ENCODE results near the gene FBXW7.

FBXW7 gene

DNA sequence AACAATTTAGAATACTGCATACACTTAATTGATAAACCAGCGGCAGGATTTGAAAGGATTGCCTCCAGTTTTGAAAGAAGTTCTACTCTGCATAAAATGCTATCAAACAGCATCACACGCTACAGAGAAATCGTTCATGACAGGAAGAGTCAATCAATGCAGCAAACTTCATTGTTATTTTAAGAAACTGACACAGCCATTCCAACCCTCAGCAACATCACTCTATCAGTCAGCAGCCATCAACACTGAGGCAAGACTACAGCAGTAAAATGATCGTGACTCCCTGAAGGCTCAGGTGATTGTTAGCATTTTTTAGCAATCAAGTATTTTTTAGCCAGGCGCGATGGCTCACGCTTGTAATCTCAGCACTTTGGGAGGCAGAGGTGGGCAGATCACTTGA, 98.3 kb downstream of the FBXW7 start:
- POLR2A ChIA-PET: no interaction called here

DNA sequence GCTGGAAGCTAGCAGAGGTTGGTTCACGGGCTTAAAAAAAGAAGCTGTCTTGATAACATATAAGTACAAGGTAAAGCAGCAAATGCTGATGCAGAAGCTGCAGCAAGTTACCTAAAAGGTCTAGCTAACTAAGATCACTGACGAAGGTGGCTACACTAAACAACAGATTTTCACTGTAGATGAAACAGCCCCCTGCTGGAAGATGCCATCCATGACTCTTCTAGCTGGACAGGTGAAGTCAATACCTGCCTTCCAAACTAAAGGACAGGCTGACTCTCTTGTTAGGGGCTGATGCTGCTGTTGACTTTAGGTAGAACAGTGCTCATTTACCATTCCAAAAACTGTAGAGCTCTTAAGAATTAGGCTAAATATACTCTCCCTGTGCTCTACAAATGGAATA, 99.5 kb downstream of the FBXW7 start:
- ChIA-PET POLR2A (no interaction called here), CTCF (interaction anchor here (0.5 to 1.2 kb wide), 4 partner anchors 14 to 896 kb away, joined by 3 to 4 read pairs (median 3); no protein-coding TSS in a partner anchor)
- no peak overlapping the region for H3K4me3 ChIP-seq (ENCODE audit: low read depth, low read length)
- H3K27ac ChIP-seq (ENCODE audit: extremely low read depth, low read depth, low read length): no peak overlapping the region
- TF ChIP-seq ZNF510 (tag by site-specific recombination; IDR thresholded peaks at IDR 0.05; ENCODE audit: insufficient replicate concordance) (no peak), ZNF48 (tag by site-specific recombination; IDR thresholded peaks at IDR 0.05) (no peak), ZNF791 (tag by site-specific recombination; IDR thresholded peaks at IDR 0.05) (no peak), ZEB2 (tag by site-specific recombination; IDR thresholded peaks at IDR 0.05) (no peak), ZNF2 (tag by site-specific recombination; IDR thresholded peaks at IDR 0.05) (no peak), ZNF341 (tag by site-specific recombination; IDR thresholded peaks at IDR 0.05; ENCODE audit: low read depth) (no peak), ZNF501 (tag by site-specific recombination; IDR thresholded peaks at IDR 0.05) (no peak), ZNF76 (tag by site-specific recombination; IDR thresholded peaks at IDR 0.05; ENCODE audit: borderline replicate concordance, low read depth) (no peak), HOXC10 (CRISPR knock-in tag; IDR thresholded peaks at IDR 0.05) (no peak)
- H3K4me1 ChIP-seq (ENCODE audit: control insufficient read depth, insufficient read depth, low read length): no peaks in the 10 kb centered on the region; the same call in 1 of the 2 replicates
- H3K9me3 ChIP-seq (ENCODE audit: control insufficient read depth, insufficient read depth, low read depth, low read length): no peaks in the 10 kb centered on the region
- H3K36me3 ChIP-seq (ENCODE audit: control insufficient read depth in 2 of 2, insufficient read depth in 1 of 2, low read length in 2 of 2): no peaks in the 10 kb centered on the region

More for the DNA sequence above, 98.3 kb downstream of the FBXW7 start:
- Histone ChIP-seq H3K36me3 (ENCODE audit: control insufficient read depth in 2 of 2, insufficient read depth in 1 of 2, low read length in 2 of 2) (no peaks in the 10 kb centered on the region), H3K4me3 (ENCODE audit: low read depth, low read length) (no peak overlapping the region), H3K27ac (ENCODE audit: extremely low read depth, low read depth, low read length) (no peak overlapping the region), H3K9me3 (ENCODE audit: control insufficient read depth, insufficient read depth, low read depth, low read length) (no peaks in the 10 kb centered on the region), H3K4me1 (ENCODE audit: control insufficient read depth, insufficient read depth, low read length) (no peaks in the 10 kb centered on the region)
- TF ChIP-seq ZNF623 (tag by site-specific recombination; IDR thresholded peaks at IDR 0.05): no peak
- no peak for TF ChIP-seq TCF7L2 (IDR thresholded peaks at IDR 0.05; ENCODE audit: borderline replicate concordance, low read depth, low read length)
- no peak for TF ChIP-seq GLIS2 (tag by site-specific recombination; IDR thresholded peaks at IDR 0.05)
- no peak for TF ChIP-seq ZNF629 (tag by site-specific recombination; IDR thresholded peaks at IDR 0.05)
- TF ChIP-seq, protein P1, sequence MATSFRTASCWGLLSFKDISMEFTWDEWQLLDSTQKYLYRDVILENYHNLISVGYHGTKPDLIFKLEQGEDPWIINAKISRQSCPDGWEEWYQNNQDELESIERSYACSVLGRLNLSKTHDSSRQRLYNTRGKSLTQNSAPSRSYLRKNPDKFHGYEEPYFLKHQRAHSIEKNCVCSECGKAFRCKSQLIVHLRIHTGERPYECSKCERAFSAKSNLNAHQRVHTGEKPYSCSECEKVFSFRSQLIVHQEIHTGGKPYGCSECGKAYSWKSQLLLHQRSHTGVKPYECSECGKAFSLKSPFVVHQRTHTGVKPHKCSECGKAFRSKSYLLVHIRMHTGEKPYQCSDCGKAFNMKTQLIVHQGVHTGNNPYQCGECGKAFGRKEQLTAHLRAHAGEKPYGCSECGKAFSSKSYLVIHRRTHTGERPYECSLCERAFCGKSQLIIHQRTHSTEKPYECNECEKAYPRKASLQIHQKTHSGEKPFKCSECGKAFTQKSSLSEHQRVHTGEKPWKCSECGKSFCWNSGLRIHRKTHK (tag by site-specific recombination; IDR thresholded peaks at IDR 0.05): no peak
- no peak for TF ChIP-seq KLF16 (tag by site-specific recombination; IDR thresholded peaks at IDR 0.05)
- CTCF ChIA-PET: no interaction called here

DNA sequence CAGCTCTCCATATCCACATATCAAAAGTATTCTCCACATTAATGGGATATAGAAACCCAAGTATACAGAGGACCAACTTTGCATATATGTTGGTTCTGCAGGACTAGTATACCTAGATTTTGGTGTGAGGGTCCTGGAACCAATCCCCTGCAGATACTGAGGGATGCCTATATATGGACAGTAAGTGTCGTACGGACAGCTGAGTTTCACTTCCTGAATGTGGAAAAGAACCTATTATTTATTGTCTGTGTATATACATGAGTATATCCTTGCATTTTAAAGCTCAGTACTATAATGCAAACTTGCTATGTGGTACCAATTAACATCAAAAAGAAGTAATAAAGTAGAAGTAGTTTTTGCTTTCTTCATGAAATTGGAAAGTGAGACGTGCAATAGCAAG, 101.9 kb downstream of the FBXW7 start:
- POLR2A ChIA-PET: no interaction called here
- Histone ChIP-seq H3K9me3 (ENCODE audit: control insufficient read depth, insufficient read depth, low read depth, low read length) (no peaks in the 10 kb centered on the region), H3K36me3 (ENCODE audit: control insufficient read depth in 2 of 2, insufficient read depth in 1 of 2, low read length in 2 of 2) (no peaks in the 10 kb centered on the region), H3K4me1 (ENCODE audit: control insufficient read depth, insufficient read depth, low read length) (no peaks in the 10 kb centered on the region; the same call in 1 of the 2 replicates), H3K27ac (ENCODE audit: extremely low read depth, low read depth, low read length) (no peak overlapping the region), H3K4me3 (ENCODE audit: low read depth, low read length) (no peak overlapping the region)
- CTCF ChIA-PET: interaction anchor here (0.6 kb wide), 1 partner anchor 207 kb away, joined by 3 read pairs; no protein-coding TSS in a partner anchor
- no peak for TF ChIP-seq SALL2 (tag by site-specific recombination; IDR thresholded peaks at IDR 0.05; ENCODE audit: borderline replicate concordance)
- no peak for TF ChIP-seq ZIC2 (tag by site-specific recombination; IDR thresholded peaks at IDR 0.05)
- TF ChIP-seq, protein P2, sequence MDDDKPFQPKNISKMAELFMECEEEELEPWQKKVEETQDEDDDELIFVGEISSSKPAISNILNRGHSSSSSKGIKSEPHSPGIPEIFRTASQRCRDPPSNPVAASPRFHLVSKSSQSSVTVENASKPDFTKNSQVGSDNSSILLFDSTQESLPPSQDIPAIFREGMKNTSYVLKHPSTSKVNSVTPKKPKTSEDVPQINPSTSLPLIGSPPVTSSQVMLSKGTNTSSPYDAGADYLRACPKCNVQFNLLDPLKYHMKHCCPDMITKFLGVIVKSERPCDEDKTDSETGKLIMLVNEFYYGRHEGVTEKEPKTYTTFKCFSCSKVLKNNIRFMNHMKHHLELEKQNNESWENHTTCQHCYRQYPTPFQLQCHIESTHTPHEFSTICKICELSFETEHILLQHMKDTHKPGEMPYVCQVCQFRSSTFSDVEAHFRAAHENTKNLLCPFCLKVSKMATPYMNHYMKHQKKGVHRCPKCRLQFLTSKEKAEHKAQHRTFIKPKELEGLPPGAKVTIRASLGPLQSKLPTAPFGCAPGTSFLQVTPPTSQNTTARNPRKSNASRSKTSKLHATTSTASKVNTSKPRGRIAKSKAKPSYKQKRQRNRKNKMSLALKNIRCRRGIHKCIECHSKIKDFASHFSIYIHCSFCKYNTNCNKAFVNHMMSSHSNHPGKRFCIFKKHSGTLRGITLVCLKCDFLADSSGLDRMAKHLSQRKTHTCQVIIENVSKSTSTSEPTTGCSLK (tag by site-specific recombination; IDR thresholded peaks at IDR 0.05): no peak
- TF ChIP-seq ZNF626 (tag by site-specific recombination; IDR thresholded peaks at IDR 0.05): no peak
- no peak for TF ChIP-seq ZNF654 (tag by site-specific recombination; IDR thresholded peaks at IDR 0.05; ENCODE audit: low read depth)
- TF ChIP-seq, protein P3, sequence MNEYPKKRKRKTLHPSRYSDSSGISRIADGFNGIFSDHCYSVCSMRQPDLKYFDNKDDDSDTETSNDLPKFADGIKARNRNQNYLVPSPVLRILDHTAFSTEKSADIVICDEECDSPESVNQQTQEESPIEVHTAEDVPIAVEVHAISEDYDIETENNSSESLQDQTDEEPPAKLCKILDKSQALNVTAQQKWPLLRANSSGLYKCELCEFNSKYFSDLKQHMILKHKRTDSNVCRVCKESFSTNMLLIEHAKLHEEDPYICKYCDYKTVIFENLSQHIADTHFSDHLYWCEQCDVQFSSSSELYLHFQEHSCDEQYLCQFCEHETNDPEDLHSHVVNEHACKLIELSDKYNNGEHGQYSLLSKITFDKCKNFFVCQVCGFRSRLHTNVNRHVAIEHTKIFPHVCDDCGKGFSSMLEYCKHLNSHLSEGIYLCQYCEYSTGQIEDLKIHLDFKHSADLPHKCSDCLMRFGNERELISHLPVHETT (tag by site-specific recombination; IDR thresholded peaks at IDR 0.05): no peak
- TF ChIP-seq WT1 (tag by site-specific recombination; IDR thresholded peaks at IDR 0.05): no peak
- TF ChIP-seq SP7 (tag by site-specific recombination; IDR thresholded peaks at IDR 0.05): no peak
- TF ChIP-seq ZNF274 (IDR thresholded peaks at IDR 0.05; ENCODE audit: low read length): no peak
- no peak for TF ChIP-seq ZNF274 (tag by site-specific recombination; IDR thresholded peaks at IDR 0.05; ENCODE audit: borderline replicate concordance)
- TF ChIP-seq ZNF521 (tag by site-specific recombination; IDR thresholded peaks at IDR 0.05): no peak
- no peak for TF ChIP-seq ZNF416 (tag by site-specific recombination; IDR thresholded peaks at IDR 0.05)
- TF ChIP-seq, protein P4, sequence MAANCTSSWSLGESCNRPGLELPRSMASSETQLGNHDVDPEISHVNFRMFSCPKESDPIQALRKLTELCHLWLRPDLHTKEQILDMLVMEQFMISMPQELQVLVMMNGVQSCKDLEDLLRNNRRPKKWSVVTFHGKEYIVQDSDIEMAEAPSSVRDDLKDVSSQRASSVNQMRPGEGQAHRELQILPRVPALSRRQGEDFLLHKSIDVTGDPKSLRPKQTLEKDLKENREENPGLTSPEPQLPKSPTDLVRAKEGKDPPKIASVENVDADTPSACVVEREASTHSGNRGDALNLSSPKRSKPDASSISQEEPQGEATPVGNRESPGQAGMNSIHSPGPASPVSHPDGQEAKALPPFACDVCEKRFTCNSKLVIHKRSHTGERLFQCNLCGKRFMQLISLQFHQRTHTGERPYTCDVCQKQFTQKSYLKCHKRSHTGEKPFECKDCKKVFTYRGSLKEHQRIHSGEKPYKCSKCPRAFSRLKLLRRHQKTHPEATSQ (tag by site-specific recombination; IDR thresholded peaks at IDR 0.05): no peak
